ENCODE results near the gene ZNF836.
"Not testable (repeated sequence)": the region's sequence is repeated elsewhere in the genome, so short reads cannot be mapped to it uniquely, and the experiment has no call there.

The ZNF836 gene

GRCh38 chr19:52171321-52172169 lies at the start of gene ZNF836:
ZNF836 (minus strand) TSS chr19:52171621; CDS start chr19:52168072, 3,549 bp downstream.
- no peak for FAIRE-seq
- DNase-seq (ENCODE audit: insufficient read length, low spot score): peak; percentile 82

- FAIRE-seq: no peak
- DNase-seq (ENCODE audit: insufficient read length, low spot score): no peak
Measured at GRCh38 chr19:52221031-52221430, 49.6 kb upstream of the ZNF836 start.

- peak; percentile 9 for FAIRE-seq
Measured at GRCh38 chr19:52219611-52220010, 48.2 kb upstream of the ZNF836 start.

GRCh38 chr19:52217576-52217975 lies 46.2 kb upstream of the ZNF836 start:
- DNase-seq (ENCODE audit: insufficient read length, low spot score): no peak
- FAIRE-seq: no peak

More at GRCh38 chr19:52219611-52220010, 48.2 kb upstream of the ZNF836 start:
- no peak for DNase-seq (ENCODE audit: insufficient read length, low spot score)

- FAIRE-seq (no peak), DNase-seq (ENCODE audit: insufficient read length, low spot score) (no peak)
Measured at GRCh38 chr19:52216401-52216800, 45.0 kb upstream of the ZNF836 start.

- FAIRE-seq: no peak
- no peak for DNase-seq (ENCODE audit: insufficient read length, low spot score)
Measured at GRCh38 chr19:52214241-52214640, 42.8 kb upstream of the ZNF836 start.

- DNase-seq (ENCODE audit: insufficient read length, low spot score) (no peak), FAIRE-seq (no peak)
Measured at GRCh38 chr19:52212572-52213255, 41.3 kb upstream of the ZNF836 start.

GRCh38 chr19:52211926-52212571 lies 40.6 kb upstream of the ZNF836 start:
- DNase-seq (ENCODE audit: insufficient read length, low spot score) (no peak), FAIRE-seq (no peak)

- DNase-seq (ENCODE audit: insufficient read length, low spot score) (no peak), FAIRE-seq (no peak)
Measured at GRCh38 chr19:52211203-52211602, 39.8 kb upstream of the ZNF836 start.

GRCh38 chr19:52206481-52206880 lies 35.1 kb upstream of the ZNF836 start:
- no peak for FAIRE-seq
- no peak for DNase-seq (ENCODE audit: insufficient read length, low spot score)

GRCh38 chr19:52200755-52201391 lies 29.5 kb upstream of the ZNF836 start:
- FAIRE-seq; DNase-seq (ENCODE audit: insufficient read length, low spot score): not testable (repeated sequence)

GRCh38 chr19:52200044-52200443 lies 28.6 kb upstream of the ZNF836 start:
- no peak for DNase-seq (ENCODE audit: insufficient read length, low spot score)
- no peak for FAIRE-seq

- no peak for FAIRE-seq
- no peak for DNase-seq (ENCODE audit: insufficient read length, low spot score)
Measured at GRCh38 chr19:52198678-52199077, 27.3 kb upstream of the ZNF836 start.

GRCh38 chr19:52197964-52198363 lies 26.5 kb upstream of the ZNF836 start:
- FAIRE-seq (no peak), DNase-seq (ENCODE audit: insufficient read length, low spot score) (no peak)

- DNase-seq (ENCODE audit: insufficient read length, low spot score) (no peak), FAIRE-seq (no peak)
Measured at GRCh38 chr19:52196256-52196967, 25.0 kb upstream of the ZNF836 start.

GRCh38 chr19:52191951-52192350 lies 20.5 kb upstream of the ZNF836 start:
- no peak for FAIRE-seq

GRCh38 chr19:52191389-52191788 lies 20.0 kb upstream of the ZNF836 start:
- no peak for FAIRE-seq
- no peak for DNase-seq (ENCODE audit: insufficient read length, low spot score)

More at GRCh38 chr19:52191951-52192350, 20.5 kb upstream of the ZNF836 start:
- no peak for DNase-seq (ENCODE audit: insufficient read length, low spot score)

- DNase-seq (ENCODE audit: insufficient read length, low spot score) (peak; percentile 33), FAIRE-seq (no peak)
Measured at GRCh38 chr19:52190487-52191293, 19.3 kb upstream of the ZNF836 start.

- FAIRE-seq (peak; percentile 97), DNase-seq (ENCODE audit: insufficient read length, low spot score) (peak; percentile 98)
Measured at GRCh38 chr19:52189735-52190486, 18.5 kb upstream of the ZNF836 start, which contains the start of gene PPP2R1A. PPP2R1A (plus strand) TSS chr19:52190052; CDS start chr19:52190097, 45 bp downstream.
